IMR-90 (cell line): ENCODE results near the gene IFT74. TPM values are rescaled to one million over a fixed set of nuclear protein-coding genes. Genes with fewer than 3 reads are reported as not detected.

Experiments used
- ATAC-seq: fragments of 200-7000 bp; cut with Tn5 transposase; 2 replicates; pipeline ENCODE4 v1.9.1; 2020; ENCODE audit warnings: low read depth, mild to moderate bottlenecking, moderate library complexity
- BruUV-seq: library from RNA; stranded (reverse); fragments of 400-500 nt; replicated peaks from 2 replicates; lab custom pipeline; 2021; lab: Mats Ljungman, UMichigan
- CTCF ChIA-PET: fragments of 300-600 bp; formaldehyde crosslinking; extraction: SDS; loops from one replicate; lab custom pipeline; 2021; ENCODE audit warnings: antibody characterized with exemption; lab: Yijun Ruan, JAX
- POLR2A ChIA-PET: fragments of 300-600 bp; sonication (Branson Sonifier 250); formaldehyde crosslinking; loops from one replicate; lab custom pipeline; 2022; ENCODE audit warnings: antibody characterized with exemption; ENCODE audit not compliant: unreplicated experiment; lab: Charles Lee
- DNase-seq: peaks from one replicate; pipeline ENCODE4 v3.0.0; 2013
- H2AFZ ChIP-seq: replicated peaks from 2 replicates; pipeline ENCODE3; 2013; ENCODE audit warnings: low read length, mild to moderate bottlenecking; ENCODE audit not compliant: poor library complexity
- H2AK5ac ChIP-seq: 2 replicates; pipeline ENCODE4 v1.6.1; 2013; ENCODE audit warnings: low read depth, low read length, inconsistent platforms
- H2AK9ac ChIP-seq: replicated peaks from 2 replicates; pipeline ENCODE3; 2013; ENCODE audit warnings: mild to moderate bottlenecking, low read depth, low read length, moderate library complexity; ENCODE audit not compliant: poor library complexity
- H2BK120ac ChIP-seq: 2 replicates; pipeline ENCODE4 v1.6.1; 2013; ENCODE audit warnings: low read depth, low read length, inconsistent platforms
- H2BK15ac ChIP-seq: 3 replicates; pipeline ENCODE4 v1.6.1; 2013; ENCODE audit warnings: low read depth, low read length, inconsistent platforms
- H2BK20ac ChIP-seq: 2 replicates; pipeline ENCODE4 v1.6.1; 2013; ENCODE audit warnings: low read depth, mild to moderate bottlenecking, inconsistent platforms, low read length, moderate library complexity
- H2BK5ac ChIP-seq: 2 replicates; pipeline ENCODE4 v1.6.1; 2013; ENCODE audit warnings: mild to moderate bottlenecking, low read depth, low read length, inconsistent platforms; ENCODE audit not compliant: poor library complexity, severe bottlenecking
- H3K14ac ChIP-seq: replicated peaks from 2 replicates; pipeline ENCODE4 v1.6.1; 2013; ENCODE audit warnings: low read depth, low read length, inconsistent platforms
- H3K18ac ChIP-seq: 2 replicates; pipeline ENCODE4 v1.6.1; 2013; ENCODE audit warnings: low read depth, low read length, control low read depth
- H3K23ac ChIP-seq: 2 replicates; pipeline ENCODE4 v1.6.1; 2013; ENCODE audit warnings: low read depth, low read length, inconsistent platforms
- H3K27ac ChIP-seq: 2 replicates; pipeline ENCODE4 v1.5.1; 2013; ENCODE audit warnings: mild to moderate bottlenecking, control low read depth, low read length; ENCODE audit not compliant: insufficient read depth
- H3K27me3 ChIP-seq: 2 replicates; pipeline ENCODE4 v1.6.1; 2013; ENCODE audit warnings: low read length; ENCODE audit not compliant: control insufficient read depth, insufficient read depth
- H3K36me3 ChIP-seq: 2 replicates; pipeline ENCODE4 v1.6.1; 2013; ENCODE audit warnings: low read length, mixed read lengths; ENCODE audit not compliant: control insufficient read depth, insufficient read depth
- H3K4ac ChIP-seq: 2 replicates; pipeline ENCODE4 v1.6.1; 2013; ENCODE audit warnings: low read depth, low read length, inconsistent platforms
- H3K4me1 ChIP-seq: 2 replicates; pipeline ENCODE4 v1.6.1; 2013; ENCODE audit warnings: low read length, mixed read lengths; ENCODE audit not compliant: control insufficient read depth, insufficient read depth
- H3K4me2 ChIP-seq: 2 replicates; pipeline ENCODE4 v1.6.1; 2013; ENCODE audit warnings: low read depth, mild to moderate bottlenecking, control low read depth, low read length, moderate library complexity
- H3K4me3 ChIP-seq: 2 replicates; pipeline ENCODE4 v1.5.1; 2013; ENCODE audit warnings: low read depth, mild to moderate bottlenecking, control low read depth, low read length, moderate library complexity; ENCODE audit not compliant: insufficient read depth
- H3K56ac ChIP-seq: 2 replicates; pipeline ENCODE4 v1.6.1; 2013; ENCODE audit warnings: low read length, inconsistent platforms; ENCODE audit not compliant: insufficient read depth; ENCODE audit errors: extremely low read depth
- H3K79me1 ChIP-seq, 2 experiments: 2 replicates each; pipeline ENCODE4 v1.6.1; 2013; ENCODE audit warnings: low read length in 2 of 2, inconsistent platforms in 1 of 2, low read depth in 1 of 2
- H3K9ac ChIP-seq: 2 replicates; pipeline ENCODE4 v1.6.1; 2013; ENCODE audit warnings: low read depth, low read length, control low read depth
- H3K9me1 ChIP-seq: 2 replicates; pipeline ENCODE4 v1.6.1; 2013; ENCODE audit warnings: low read length, inconsistent platforms; ENCODE audit not compliant: insufficient read depth
- H3K9me3 ChIP-seq: 2 replicates; pipeline ENCODE4 v1.6.1; 2013; ENCODE audit warnings: low read length; ENCODE audit not compliant: control insufficient read depth, insufficient read depth
- H4K20me1 ChIP-seq: 2 replicates; pipeline ENCODE4 v1.6.1; 2013; ENCODE audit warnings: low read length, inconsistent platforms; ENCODE audit not compliant: insufficient read depth
- H4K5ac ChIP-seq: 2 replicates; pipeline ENCODE4 v1.6.1; 2013; ENCODE audit warnings: mild to moderate bottlenecking, low read depth, low read length, control low read depth
- H4K8ac ChIP-seq, 2 experiments: 2 replicates each; pipeline ENCODE4 v1.6.1; 2013; ENCODE audit warnings: low read depth in 2 of 2, low read length in 2 of 2, control low read depth in 1 of 2, inconsistent platforms in 1 of 2
- H4K91ac ChIP-seq: 2 replicates; pipeline ENCODE4 v1.6.1; 2013; ENCODE audit warnings: low read depth, low read length, inconsistent platforms; ENCODE audit not compliant: insufficient read depth
- BHLHE40 ChIP-seq: fragments of 150-350 bp; IDR thresholded peaks from 2 replicates; pipeline ENCODE4 v1.6.1; 2016; ENCODE audit warnings: mild to moderate bottlenecking, low read depth, low read length
- CEBPB ChIP-seq: IDR thresholded peaks from 2 replicates; pipeline ENCODE4 v1.6.1; 2012; ENCODE audit warnings: low read depth, low read length, improper control_type of control experiment
- CHD1 ChIP-seq: IDR thresholded peaks from 2 replicates; pipeline ENCODE4 v1.6.1; 2012; ENCODE audit warnings: low read depth, low read length, improper control_type of control experiment
- CTCF ChIP-seq: conservative IDR thresholded peaks from 2 replicates; pipeline ENCODE4 v1.5.1; 2012; ENCODE audit warnings: mild to moderate bottlenecking, low read depth, low read length, improper control_type of control experiment
- ELK1 ChIP-seq: fragments of 150-350 bp; IDR thresholded peaks from 2 replicates; pipeline ENCODE4 v1.6.1; 2016; ENCODE audit warnings: low read depth, mild to moderate bottlenecking, low read length, moderate library complexity, borderline replicate concordance
- FOS ChIP-seq: fragments of 150-350 bp; IDR thresholded peaks from 2 replicates; pipeline ENCODE4 v1.6.1; 2016; ENCODE audit warnings: low read depth, low read length
- MAFK ChIP-seq: IDR thresholded peaks from 2 replicates; pipeline ENCODE4 v1.6.1; 2012; ENCODE audit warnings: low read depth, low read length, improper control_type of control experiment
- MAZ ChIP-seq: IDR thresholded peaks from 2 replicates; pipeline ENCODE4 v1.6.1; 2012; ENCODE audit warnings: low read depth, mild to moderate bottlenecking, low read length, improper control_type of control experiment, moderate library complexity, borderline replicate concordance
- MXI1 ChIP-seq: IDR thresholded peaks from 2 replicates; pipeline ENCODE4 v1.6.1; 2012; ENCODE audit warnings: low read depth, mild to moderate bottlenecking, low read length, moderate library complexity, borderline replicate concordance
- POLR2A ChIP-seq: IDR thresholded peaks from 2 replicates; pipeline ENCODE4 v1.6.1; 2012; ENCODE audit warnings: mild to moderate bottlenecking, low read depth, low read length
- RAD21 ChIP-seq: IDR thresholded peaks from 2 replicates; pipeline ENCODE4 v1.6.1; 2012; ENCODE audit warnings: low read length, improper control_type of control experiment
- RCOR1 ChIP-seq: IDR thresholded peaks from 2 replicates; pipeline ENCODE4 v1.6.1; 2012; ENCODE audit warnings: mild to moderate bottlenecking, low read length, improper control_type of control experiment; ENCODE audit not compliant: insufficient replicate concordance
- RFX5 ChIP-seq: IDR thresholded peaks from 2 replicates; pipeline ENCODE4 v1.8.0; 2012; ENCODE audit warnings: low read depth, mild to moderate bottlenecking, low read length, moderate library complexity
- USF2 ChIP-seq: fragments of 150-350 bp; IDR thresholded peaks from 2 replicates; pipeline ENCODE4 v1.6.1; 2017; ENCODE audit warnings: mild to moderate bottlenecking, antibody characterized with exemption, low read length, low read depth
- WGBS, 2 experiments: methylation state at CpG; one replicate each; pipeline versions ENCODE4 v1.1.5 to v1.1.7; 2013; ENCODE audit warnings: missing lambda C conversion rate in 2 of 2; ENCODE audit not compliant: insufficient read length in 1 of 2; ENCODE audit errors: extremely low coverage in 2 of 2; 5-methylcytosine and 5-hydroxymethylcytosine counted together
- dilution Hi-C: fragments of 300-500 bp; cut with HindIII; formaldehyde crosslinking; loops from one replicate; pipeline ENCODE4 v1.14.3; 2018; ENCODE audit warnings: low sequenced_read_pairs; ENCODE audit not compliant: unreplicated experiment
- in situ Hi-C: fragments of 300-500 bp; cut with MboI; formaldehyde crosslinking; loops from 3 replicates; pipeline ENCODE4 v1.14.3; 2019; ENCODE audit warnings: low sequenced_read_pairs, inconsistent platforms, mixed read lengths
- intact Hi-C: fragments of 100-400 bp; cut with micrococcal nuclease; formaldehyde crosslinking; loops from 2 replicates; pipeline ENCODE4 v1.10.0; 2022
- polyA plus RNA-seq, 3 experiments: library from polyadenylated mRNA; depleted of rRNA; stranded (reverse); fragments of >200 nt; gene quantifications; 2 replicates each; pipeline ENCODE4 v1.2.3, GENCODE V29; 2012; ENCODE audit warnings: low replicate concordance in 1 of 3
- total RNA-seq: library from RNA; depleted of rRNA; stranded (reverse); fragments of >200 nt; gene quantifications from 2 replicates; pipeline ENCODE4 v1.2.3, GENCODE V29; 2012

Gene IFT74
- total and polyA plus RNA-seq, 2 of the 4 experiments (the other 2 are of a cell fraction): 4.6 to 12.2 TPM

- H4K20me1 ChIP-seq: no peaks in the 10 kb centered on the region
- no peak overlapping the region for H3K14ac ChIP-seq
- in situ Hi-C loops: no loop called here
- no TSS peak for BruUV-seq
- no peak overlapping the region for H2BK120ac ChIP-seq
- no peaks in the 10 kb centered on the region for H3K79me1 ChIP-seq
- no peak overlapping the region for H2AK9ac ChIP-seq
- dilution Hi-C loops: no loop called here
- no peak overlapping the region for H2AK5ac ChIP-seq
- H3K56ac ChIP-seq: no peak overlapping the region
- H3K18ac ChIP-seq: no peak overlapping the region
- H3K9me1 ChIP-seq: no peaks in the 10 kb centered on the region
- H3K9ac ChIP-seq: no peak overlapping the region
- no peak overlapping the region for H3K27ac ChIP-seq
- no peak overlapping the region for H3K4me2 ChIP-seq
- TF ChIP-seq MAZ (no peak), RCOR1 (no peak), USF2 (no peak), CTCF (no peak), BHLHE40 (no peak), FOS (no peak), RAD21 (no peak), ELK1 (no peak), CHD1 (no peak), MXI1 (no peak), CEBPB (no peak), POLR2A (no peak), MAFK (no peak), RFX5 (no peak)
- H3K27me3 ChIP-seq: no peaks in the 10 kb centered on the region
- CTCF ChIA-PET: no interaction called here
- no peak overlapping the region for H4K8ac ChIP-seq
- no peak overlapping the region for H2BK15ac ChIP-seq
- POLR2A ChIA-PET: no interaction called here
- no peaks in the 10 kb centered on the region; the same call in 1 of the 2 replicates for H3K36me3 ChIP-seq
- H2BK20ac ChIP-seq: no peak overlapping the region
- H3K9me3 ChIP-seq: no peaks in the 10 kb centered on the region
- no peak overlapping the region for H4K91ac ChIP-seq
- ATAC-seq (no peak), DNase-seq (no peak)
- no peak overlapping the region for H3K23ac ChIP-seq
- no peak overlapping the region for H4K5ac ChIP-seq
- H2BK5ac ChIP-seq: no peak overlapping the region
- no peak overlapping the region for H2AFZ ChIP-seq
- H3K4me1 ChIP-seq: no peaks in the 10 kb centered on the region
- H3K4ac ChIP-seq: no peak overlapping the region
- 82% methylated on average over 2 of the region's 2 CpGs; no CpG with 5 or more reads in 1 of the 2 experiments for WGBS, 2 experiments
- H3K4me3 ChIP-seq: no peak overlapping the region
- intact Hi-C loops: no loop called here
Measured at GRCh38 chr9:27043176-27043575, 87.0 kb downstream of the IFT74 start.
